GM23338 (cell line): ENCODE measurements around the gene PHACTR1.

Experiments used
- CREB1 ChIP-seq: fragments of 250-450 bp; sonication (Bioruptor Pico); IDR thresholded peaks from 2 replicates; pipeline ENCODE4 v1.5.0; 2020; ENCODE audit warnings: low read depth, mild to moderate bottlenecking, moderate library complexity
- CTCF ChIP-seq, 2 experiments: fragments of 200-600 bp in 1 of 2; sonication (generic) in 1 of 2; conservative IDR thresholded peaks; 2 replicates each; pipeline versions ENCODE4 v1.5.1 to v1.6.1; 2016 to 2017; ENCODE audit warnings: antibody characterized with exemption in 2 of 2, low read depth in 2 of 2, mild to moderate bottlenecking in 2 of 2, moderate library complexity in 1 of 2
- EZH2 ChIP-seq: fragments of 200-600 bp; sonication (generic); IDR thresholded peaks from one replicate; pipeline ENCODE4 v1.8.0; 2017; ENCODE audit warnings: antibody characterized with exemption, mild to moderate bottlenecking, low read depth; ENCODE audit not compliant: unreplicated experiment
- EZH2phosphoT487 ChIP-seq: fragments of 200-600 bp; sonication (generic); IDR thresholded peaks from one replicate; pipeline ENCODE4 v1.8.1; 2018; ENCODE audit warnings: antibody characterized with exemption; ENCODE audit not compliant: unreplicated experiment
- JUNB ChIP-seq: IDR thresholded peaks from one replicate; pipeline ENCODE4 v1.6.1; 2016; ENCODE audit warnings: antibody characterized with exemption; ENCODE audit not compliant: unreplicated experiment
- NANOG ChIP-seq: IDR thresholded peaks from 2 replicates; pipeline ENCODE4 v1.6.1; 2016; ENCODE audit warnings: antibody characterized with exemption, borderline replicate concordance
- POLR2AphosphoS5 ChIP-seq: IDR thresholded peaks from 2 replicates; pipeline ENCODE4 v1.6.1; 2016; ENCODE audit warnings: antibody characterized with exemption, low read depth
- STAT1 ChIP-seq: IDR thresholded peaks from one replicate; pipeline ENCODE4 v1.6.1; 2016; ENCODE audit warnings: antibody characterized with exemption; ENCODE audit not compliant: unreplicated experiment
- ZNF114 ChIP-seq: fragments of 250-450 bp; sonication (Bioruptor Pico); IDR thresholded peaks from 2 replicates; pipeline ENCODE4 v1.5.0; 2020; ENCODE audit warnings: mild to moderate bottlenecking, moderate library complexity
- ZNF331 ChIP-seq: fragments of 250-450 bp; sonication (Bioruptor Pico); IDR thresholded peaks from 2 replicates; pipeline ENCODE4 v1.5.0; 2020; ENCODE audit warnings: low read depth, mild to moderate bottlenecking, moderate library complexity
- ZNF462 ChIP-seq: fragments of 250-450 bp; sonication (Bioruptor Pico); IDR thresholded peaks from 2 replicates; pipeline ENCODE4 v1.5.0; 2020; ENCODE audit warnings: mild to moderate bottlenecking, moderate library complexity
- TF ChIP-seq, protein P1 (sequence below): IDR thresholded peaks from one replicate; pipeline ENCODE4 v1.6.1; 2018; ENCODE audit warnings: antibody characterized with exemption; ENCODE audit not compliant: unreplicated experiment
- TF ChIP-seq, protein P2 (sequence below): IDR thresholded peaks from 2 replicates; pipeline ENCODE4 v1.6.1; 2016; ENCODE audit warnings: antibody characterized with exemption

DNA sequence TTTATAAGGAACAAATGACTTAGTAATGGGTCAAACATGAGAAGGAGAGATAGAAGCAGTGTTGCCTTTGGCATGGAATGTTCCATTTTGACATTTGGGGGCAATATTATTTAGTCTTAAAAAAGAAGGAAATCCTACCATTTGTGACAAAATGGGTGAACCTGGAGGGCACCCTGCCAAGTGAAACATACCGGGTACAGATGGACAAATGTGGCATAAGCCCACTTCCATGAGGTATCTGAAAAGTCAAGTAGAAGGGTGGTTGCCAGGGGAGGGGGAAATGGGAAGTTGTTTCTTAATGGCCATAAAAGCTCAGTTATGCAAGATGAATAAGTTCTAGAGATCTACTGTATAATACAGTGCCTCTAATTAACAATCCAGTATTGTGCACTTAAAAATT is 342.5 kb downstream of the PHACTR1 start:
- TF ChIP-seq CTCF (conservative IDR thresholded peaks at IDR 0.05; ENCODE audit: low read depth in 2 of 2) (no peak), POLR2AphosphoS5 (no peak), EZH2phosphoT487 (no peak), EZH2 (no peak), ZNF114 (no peak), STAT1 (no peak), CREB1 (CRISPR knock-in tag) (no peak), JUNB (no peak), ZNF331 (CRISPR knock-in tag) (no peak), NANOG (no peak), ZNF462 (no peak)
- TF ChIP-seq, protein P1, sequence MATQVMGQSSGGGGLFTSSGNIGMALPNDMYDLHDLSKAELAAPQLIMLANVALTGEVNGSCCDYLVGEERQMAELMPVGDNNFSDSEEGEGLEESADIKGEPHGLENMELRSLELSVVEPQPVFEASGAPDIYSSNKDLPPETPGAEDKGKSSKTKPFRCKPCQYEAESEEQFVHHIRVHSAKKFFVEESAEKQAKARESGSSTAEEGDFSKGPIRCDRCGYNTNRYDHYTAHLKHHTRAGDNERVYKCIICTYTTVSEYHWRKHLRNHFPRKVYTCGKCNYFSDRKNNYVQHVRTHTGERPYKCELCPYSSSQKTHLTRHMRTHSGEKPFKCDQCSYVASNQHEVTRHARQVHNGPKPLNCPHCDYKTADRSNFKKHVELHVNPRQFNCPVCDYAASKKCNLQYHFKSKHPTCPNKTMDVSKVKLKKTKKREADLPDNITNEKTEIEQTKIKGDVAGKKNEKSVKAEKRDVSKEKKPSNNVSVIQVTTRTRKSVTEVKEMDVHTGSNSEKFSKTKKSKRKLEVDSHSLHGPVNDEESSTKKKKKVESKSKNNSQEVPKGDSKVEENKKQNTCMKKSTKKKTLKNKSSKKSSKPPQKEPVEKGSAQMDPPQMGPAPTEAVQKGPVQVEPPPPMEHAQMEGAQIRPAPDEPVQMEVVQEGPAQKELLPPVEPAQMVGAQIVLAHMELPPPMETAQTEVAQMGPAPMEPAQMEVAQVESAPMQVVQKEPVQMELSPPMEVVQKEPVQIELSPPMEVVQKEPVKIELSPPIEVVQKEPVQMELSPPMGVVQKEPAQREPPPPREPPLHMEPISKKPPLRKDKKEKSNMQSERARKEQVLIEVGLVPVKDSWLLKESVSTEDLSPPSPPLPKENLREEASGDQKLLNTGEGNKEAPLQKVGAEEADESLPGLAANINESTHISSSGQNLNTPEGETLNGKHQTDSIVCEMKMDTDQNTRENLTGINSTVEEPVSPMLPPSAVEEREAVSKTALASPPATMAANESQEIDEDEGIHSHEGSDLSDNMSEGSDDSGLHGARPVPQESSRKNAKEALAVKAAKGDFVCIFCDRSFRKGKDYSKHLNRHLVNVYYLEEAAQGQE: no peak
- TF ChIP-seq, protein P2, sequence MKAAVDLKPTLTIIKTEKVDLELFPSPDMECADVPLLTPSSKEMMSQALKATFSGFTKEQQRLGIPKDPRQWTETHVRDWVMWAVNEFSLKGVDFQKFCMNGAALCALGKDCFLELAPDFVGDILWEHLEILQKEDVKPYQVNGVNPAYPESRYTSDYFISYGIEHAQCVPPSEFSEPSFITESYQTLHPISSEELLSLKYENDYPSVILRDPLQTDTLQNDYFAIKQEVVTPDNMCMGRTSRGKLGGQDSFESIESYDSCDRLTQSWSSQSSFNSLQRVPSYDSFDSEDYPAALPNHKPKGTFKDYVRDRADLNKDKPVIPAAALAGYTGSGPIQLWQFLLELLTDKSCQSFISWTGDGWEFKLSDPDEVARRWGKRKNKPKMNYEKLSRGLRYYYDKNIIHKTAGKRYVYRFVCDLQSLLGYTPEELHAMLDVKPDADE: no peak
